ENCODE data around the gene VMAC. TPM values are rescaled to one million over a fixed set of nuclear protein-coding genes. Genes with fewer than 3 reads are reported as not detected.
A peak's percentile ranks its signal among the peaks of the same experiment; 100 is the strongest.

Gene VMAC
- total and polyA plus RNA-seq, 2 of the 13 experiments (the other 11 are each of a cell fraction or from before 2014, with no cell fraction given), result 2.4 TPM

DNA sequence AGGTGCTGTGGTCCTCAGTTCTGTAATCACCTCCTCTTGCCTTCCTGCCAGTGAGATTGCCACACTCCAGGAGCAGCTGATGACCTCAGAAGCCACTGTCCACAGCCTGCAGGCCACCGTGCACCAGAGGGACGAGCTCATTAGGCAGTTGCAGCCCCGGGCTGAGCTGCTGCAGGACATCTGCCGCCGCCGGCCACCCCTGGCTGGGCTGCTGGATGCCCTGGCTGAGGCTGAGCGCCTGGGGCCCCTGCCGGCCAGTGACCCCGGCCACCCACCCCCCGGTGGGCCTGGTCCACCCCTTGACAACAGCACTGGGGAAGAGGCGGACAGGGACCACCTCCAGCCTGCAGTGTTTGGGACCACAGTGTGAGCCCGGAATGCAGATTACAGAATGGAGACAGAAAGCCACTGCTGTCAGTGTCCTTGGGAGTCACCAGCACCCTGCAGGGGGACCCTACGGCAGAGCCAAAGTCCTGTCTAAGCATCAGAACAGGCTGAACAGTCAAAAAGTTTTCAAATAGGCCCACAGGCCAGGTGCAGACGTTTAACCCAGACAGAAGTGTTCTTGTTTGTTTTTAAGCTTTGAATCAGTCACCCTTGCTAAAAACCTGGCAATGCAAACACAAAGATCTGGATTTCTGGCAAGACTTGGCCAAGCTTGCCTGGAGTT, 4.2 kb downstream of the VMAC start (continued):
- TF ChIP-seq ZNF569 (CRISPR knock-in tag; IDR thresholded peaks at IDR 0.05; ENCODE audit: borderline replicate concordance), result no peak
- TF ChIP-seq PCBP2 (optimal IDR thresholded peaks at IDR 0.05; ENCODE audit: low read depth, low read length, poor library complexity, severe bottlenecking), result no peak
- 0 out of 2 replicates have a peak, but pooled peaks have one; percentile 40 for TF ChIP-seq ZSCAN9 (CRISPR knock-in tag; IDR thresholded peaks at IDR 0.05; ENCODE audit: borderline replicate concordance)
- TF ChIP-seq, protein P1, sequence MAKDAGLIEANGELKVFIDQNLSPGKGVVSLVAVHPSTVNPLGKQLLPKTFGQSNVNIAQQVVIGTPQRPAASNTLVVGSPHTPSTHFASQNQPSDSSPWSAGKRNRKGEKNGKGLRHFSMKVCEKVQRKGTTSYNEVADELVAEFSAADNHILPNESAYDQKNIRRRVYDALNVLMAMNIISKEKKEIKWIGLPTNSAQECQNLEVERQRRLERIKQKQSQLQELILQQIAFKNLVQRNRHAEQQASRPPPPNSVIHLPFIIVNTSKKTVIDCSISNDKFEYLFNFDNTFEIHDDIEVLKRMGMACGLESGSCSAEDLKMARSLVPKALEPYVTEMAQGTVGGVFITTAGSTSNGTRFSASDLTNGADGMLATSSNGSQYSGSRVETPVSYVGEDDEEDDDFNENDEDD (CRISPR knock-in tag; IDR thresholded peaks at IDR 0.05; ENCODE audit: borderline replicate concordance), result no peak
- TF ChIP-seq ZSCAN29 (CRISPR knock-in tag; conservative IDR thresholded peaks at IDR 0.05), result no peak
- TF ChIP-seq ZNF879 (CRISPR knock-in tag; IDR thresholded peaks at IDR 0.05), result no peak
- no peak for TF ChIP-seq IKZF4 (CRISPR knock-in tag; IDR thresholded peaks at IDR 0.05; ENCODE audit: borderline replicate concordance, low read depth, not compliant biosample characterization)
- no peak for TF ChIP-seq ZNF260 (CRISPR knock-in tag; IDR thresholded peaks at IDR 0.05; ENCODE audit: borderline replicate concordance, low read depth)
- TF ChIP-seq SIN3B (IDR thresholded peaks at IDR 0.05; ENCODE audit: low read length), result no peak
- no peak for TF ChIP-seq HHEX (CRISPR knock-in tag; IDR thresholded peaks at IDR 0.05)
- TF ChIP-seq ZBTB21 (CRISPR knock-in tag; IDR thresholded peaks at IDR 0.05), result peak; percentile 57; the same call in 1 of the 2 replicates
- TF ChIP-seq MAFK (conservative IDR thresholded peaks at IDR 0.05 in 1 of 2, IDR thresholded peaks at IDR 0.05 in 1 of 2; ENCODE audit: low read length in 2 of 2), result 0 out of 4 replicates have a peak, but pooled peaks of 1 of the 2 experiments have one; percentile 0
- TF ChIP-seq ETV6 (CRISPR knock-in tag; conservative IDR thresholded peaks at IDR 0.05), result no peak
- no peak for TF ChIP-seq TEAD2 (CRISPR knock-in tag; IDR thresholded peaks at IDR 0.05)
- no peak for TF ChIP-seq THYN1 (CRISPR knock-in tag; IDR thresholded peaks at IDR 0.05; ENCODE audit: borderline replicate concordance, low read depth)
- no peak for TF ChIP-seq RELA (CRISPR knock-in tag; IDR thresholded peaks at IDR 0.05)
- TF ChIP-seq RORA (CRISPR knock-in tag; IDR thresholded peaks at IDR 0.05), result no peak
- peak; percentile 15; the same call in 1 of the 2 replicates for TF ChIP-seq FOSL2 (CRISPR knock-in tag; IDR thresholded peaks at IDR 0.05)
- no peak for TF ChIP-seq ZNF619 (CRISPR knock-in tag; IDR thresholded peaks at IDR 0.05)
- TF ChIP-seq ZBTB25 (CRISPR knock-in tag; IDR thresholded peaks at IDR 0.05), result no peak
- TF ChIP-seq SRSF4 (IDR thresholded peaks at IDR 0.05; ENCODE audit: low read depth, low read length, poor library complexity, severe bottlenecking), result no peak
- TF ChIP-seq THAP9 (CRISPR knock-in tag; IDR thresholded peaks at IDR 0.05; ENCODE audit: borderline replicate concordance), result no peak
- no peak for TF ChIP-seq MTA3 (CRISPR knock-in tag; IDR thresholded peaks at IDR 0.05)
- TF ChIP-seq, protein P2, sequence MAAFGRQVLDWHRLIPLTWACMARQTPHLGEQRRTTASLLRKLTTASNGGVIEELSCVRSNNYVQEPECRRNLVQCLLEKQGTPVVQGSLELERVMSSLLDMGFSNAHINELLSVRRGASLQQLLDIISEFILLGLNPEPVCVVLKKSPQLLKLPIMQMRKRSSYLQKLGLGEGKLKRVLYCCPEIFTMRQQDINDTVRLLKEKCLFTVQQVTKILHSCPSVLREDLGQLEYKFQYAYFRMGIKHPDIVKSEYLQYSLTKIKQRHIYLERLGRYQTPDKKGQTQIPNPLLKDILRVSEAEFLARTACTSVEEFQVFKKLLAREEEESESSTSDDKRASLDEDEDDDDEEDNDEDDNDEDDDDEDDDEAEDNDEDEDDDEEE (CRISPR knock-in tag; IDR thresholded peaks at IDR 0.05), result no peak
- no peak for TF ChIP-seq KLF13 (CRISPR knock-in tag; IDR thresholded peaks at IDR 0.05)
